GM18502 (cell line): Measurements from ENCODE around the gene ITPRIPL1.
"Not testable (repeated sequence)": the region's sequence is repeated elsewhere in the genome, so short reads cannot be mapped to it uniquely, and the experiment has no call there.

Experiments
- ATAC-seq: cut with Tn5 transposase; IDR thresholded peaks from one replicate; pipeline ENCODE4 v1.9.1; 2021; ENCODE audit warnings: mild to moderate bottlenecking; ENCODE audit not compliant: unreplicated experiment, poor library complexity

ITPRIPL1 gene, protein sequence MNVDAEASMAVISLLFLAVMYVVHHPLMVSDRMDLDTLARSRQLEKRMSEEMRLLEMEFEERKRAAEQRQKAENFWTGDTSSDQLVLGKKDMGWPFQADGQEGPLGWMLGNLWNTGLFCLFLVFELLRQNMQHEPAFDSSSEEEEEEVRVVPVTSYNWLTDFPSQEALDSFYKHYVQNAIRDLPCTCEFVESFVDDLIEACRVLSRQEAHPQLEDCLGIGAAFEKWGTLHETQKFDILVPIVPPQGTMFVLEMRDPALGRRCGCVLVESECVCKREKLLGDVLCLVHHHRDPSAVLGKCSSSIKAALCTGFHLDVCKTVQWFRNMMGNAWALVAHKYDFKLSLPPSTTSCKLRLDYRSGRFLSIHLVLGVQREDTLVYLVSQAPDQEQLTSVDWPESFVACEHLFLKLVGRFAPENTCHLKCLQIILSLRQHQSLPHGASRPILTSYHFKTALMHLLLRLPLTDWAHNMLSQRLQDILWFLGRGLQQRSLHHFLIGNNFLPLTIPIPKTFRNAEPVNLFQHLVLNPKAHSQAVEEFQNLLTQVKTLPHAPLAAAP

DNA sequence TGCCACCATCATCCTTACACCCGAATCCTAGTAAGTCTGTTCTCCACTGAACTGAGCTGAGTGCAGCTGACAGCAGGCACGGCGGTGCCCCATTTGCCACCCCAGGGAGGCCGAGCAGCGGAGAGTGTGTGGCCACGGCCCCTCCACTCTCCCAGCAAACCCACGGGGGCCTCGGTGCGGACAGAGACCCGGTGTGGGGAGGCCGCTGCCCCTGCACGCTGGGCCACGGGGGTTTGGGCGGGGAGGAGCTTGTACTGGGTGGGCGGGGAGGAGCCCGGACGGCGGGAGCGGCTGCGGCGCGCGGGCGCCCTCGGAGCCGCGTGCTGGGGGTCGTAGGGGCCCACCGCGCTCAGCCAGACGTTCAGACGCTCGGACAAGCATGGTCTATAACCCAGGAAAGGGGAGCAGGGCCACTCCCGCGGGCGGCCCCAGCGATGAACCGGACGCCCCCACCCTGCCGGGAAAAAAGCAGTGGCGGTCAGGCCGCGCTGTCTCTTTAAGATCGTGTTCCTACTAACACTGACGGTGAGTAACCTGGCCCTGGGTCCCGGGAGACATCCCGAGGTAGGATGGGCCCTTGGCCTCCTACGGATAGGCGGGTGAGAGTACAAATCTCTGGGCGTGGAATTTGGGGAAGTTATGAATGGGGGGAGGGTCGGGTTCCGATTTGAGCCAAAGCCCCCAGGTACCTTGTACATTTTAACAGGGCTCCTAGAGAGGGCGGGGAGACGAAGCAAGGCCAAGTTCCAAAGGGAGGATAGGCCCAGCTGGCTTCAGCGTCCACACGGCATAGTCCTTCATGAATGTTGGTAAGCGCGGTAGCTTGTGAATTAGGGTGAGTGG is at the start of gene ITPRIPL1:
Gene ITPRIPL1, plus strand, starts transcription at position 277 of the 843 bp plus-strand sequence. Its CDS starts 523 bp downstream, at position 800.
- ATAC-seq, result no peak

DNA sequence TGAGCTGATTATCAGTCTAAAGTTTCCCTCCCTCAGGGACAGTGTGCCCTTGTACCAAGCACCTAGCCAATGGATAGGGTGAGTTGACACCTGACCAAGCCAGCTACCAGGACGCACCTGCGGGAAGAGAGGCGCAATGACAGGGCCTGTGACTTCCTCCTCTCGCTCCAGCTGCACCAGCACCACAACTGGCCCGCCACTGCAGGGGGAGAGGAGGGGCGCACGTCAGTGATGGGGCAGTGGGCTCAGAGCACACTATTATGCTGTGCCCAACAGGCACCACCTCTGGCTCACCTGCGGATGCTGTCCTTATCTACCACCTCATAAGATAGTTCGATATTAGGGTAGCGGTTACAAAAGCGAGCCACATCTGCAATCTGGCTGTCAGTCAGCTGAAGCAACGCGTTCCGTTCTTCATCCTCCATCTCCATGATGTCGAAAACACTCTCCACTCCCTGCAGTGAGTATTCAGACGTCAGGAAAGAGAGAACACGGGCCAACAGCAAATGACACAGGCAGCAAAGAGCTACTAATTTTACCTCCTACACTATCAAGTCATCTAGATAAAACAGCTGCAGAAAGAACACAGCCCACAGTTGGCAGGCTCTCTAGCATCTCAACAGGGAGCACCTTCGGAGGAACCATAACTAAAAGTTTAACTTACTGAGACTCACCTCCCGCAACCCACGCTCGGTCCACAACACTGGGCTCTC is 48.2 kb upstream of the ITPRIPL1 start:
- ATAC-seq, result no peak

DNA sequence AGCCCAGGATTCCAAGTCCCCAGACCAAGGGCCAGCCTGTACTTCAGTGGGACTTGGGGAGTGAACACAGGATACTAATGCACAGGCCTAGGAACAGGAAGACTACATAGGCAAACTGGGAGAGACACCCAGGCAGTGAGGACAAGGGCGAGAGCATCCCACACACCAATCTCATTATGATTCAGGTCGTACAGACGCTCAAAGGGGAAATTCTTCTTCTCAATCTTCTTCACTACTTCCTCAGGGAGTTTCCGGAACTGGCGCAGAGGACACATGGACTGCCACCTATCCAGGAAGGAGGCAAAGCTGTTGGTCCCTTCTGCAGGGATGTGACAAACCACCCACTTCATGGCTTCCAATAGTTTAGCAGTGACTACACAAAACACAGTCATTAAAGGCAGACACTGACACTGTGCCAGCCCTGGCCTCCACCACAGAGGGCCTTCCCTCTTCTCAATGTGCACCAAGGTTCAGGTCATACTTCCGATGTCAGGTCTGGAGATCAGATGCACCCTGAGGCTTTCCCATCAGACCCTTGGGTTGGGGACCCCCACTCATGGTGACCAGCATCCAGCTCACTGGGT is 37.8 kb upstream of the ITPRIPL1 start:
- no peak for ATAC-seq

DNA sequence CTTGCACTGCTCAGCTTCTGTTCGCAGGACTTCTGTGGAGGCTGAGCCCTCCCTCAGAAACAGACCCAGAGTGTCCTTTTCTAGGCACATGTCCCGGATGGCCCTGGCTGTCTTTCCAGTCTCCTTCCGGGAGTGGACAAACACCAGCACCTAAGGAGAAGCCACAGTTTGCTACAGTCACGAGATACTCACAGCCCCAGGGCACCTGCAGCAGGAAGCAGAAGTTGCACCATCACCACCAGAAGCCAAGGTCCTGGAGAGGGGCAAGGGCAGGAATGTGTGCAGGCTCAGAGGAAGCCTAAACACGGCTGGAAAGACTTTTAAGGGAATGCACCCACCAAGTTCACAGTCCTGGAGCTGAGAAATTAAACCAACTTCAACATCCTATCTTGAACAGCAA is 33.4 kb upstream of the ITPRIPL1 start:
- no peak for ATAC-seq

DNA sequence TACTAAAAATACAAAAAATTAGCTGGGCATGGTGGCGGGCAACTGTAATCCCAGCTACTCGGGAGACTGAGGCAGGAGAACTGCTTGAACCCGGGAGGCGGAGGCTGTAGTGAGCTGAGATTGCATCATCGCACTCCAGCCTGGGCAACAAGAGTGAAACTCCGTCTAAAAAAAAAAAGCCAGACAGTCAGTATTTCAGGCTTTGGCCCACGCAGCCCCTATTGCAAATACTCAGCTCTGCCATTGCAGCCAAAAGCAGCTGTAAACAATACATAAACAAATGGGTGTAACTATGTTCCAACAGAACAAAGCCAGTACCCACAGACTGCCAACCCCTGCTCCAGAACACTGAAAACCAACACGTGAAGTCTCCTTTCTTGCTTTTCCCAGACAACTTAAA is 30.8 kb upstream of the ITPRIPL1 start:
- ATAC-seq, result not testable (repeated sequence)

DNA sequence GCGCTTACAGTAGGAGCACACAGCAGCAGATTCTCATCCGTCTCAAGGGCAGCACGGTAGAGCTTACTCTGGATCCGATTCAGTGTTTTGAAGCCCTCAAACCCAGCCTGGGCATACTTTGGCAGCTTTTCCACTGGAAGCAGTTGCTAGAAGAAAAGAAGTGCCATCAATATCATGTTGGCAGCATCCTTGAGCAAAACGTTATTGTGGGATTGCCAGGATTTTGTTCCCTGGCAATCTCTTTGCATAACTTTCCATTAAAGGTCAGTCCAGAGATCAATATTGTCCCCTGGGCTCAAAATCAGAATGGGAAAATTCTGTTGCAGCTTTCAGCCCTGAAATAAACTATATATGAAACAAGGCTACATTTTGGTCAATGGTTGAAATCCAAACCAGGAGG is 28.2 kb upstream of the ITPRIPL1 start:
- ATAC-seq, result no peak

DNA sequence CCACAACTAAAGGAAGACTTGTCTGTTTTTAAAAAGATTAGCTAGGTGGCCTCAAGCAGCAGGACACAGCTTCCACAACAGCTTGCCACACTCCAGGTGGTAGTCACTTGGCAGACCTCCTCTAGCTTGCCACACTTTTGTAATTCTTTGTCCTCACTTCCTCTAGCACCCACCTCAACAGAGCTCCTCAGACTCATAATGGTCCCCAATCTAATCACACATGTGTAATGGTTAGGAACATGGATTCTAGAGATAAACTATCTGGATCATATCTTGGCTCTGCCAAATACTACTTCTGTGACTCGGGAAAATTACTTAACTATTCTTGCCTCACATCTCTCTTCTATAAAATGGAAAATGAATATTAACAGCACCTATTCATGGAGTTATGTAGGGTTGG is 23.3 kb upstream of the ITPRIPL1 start:
- ATAC-seq, result no peak

DNA sequence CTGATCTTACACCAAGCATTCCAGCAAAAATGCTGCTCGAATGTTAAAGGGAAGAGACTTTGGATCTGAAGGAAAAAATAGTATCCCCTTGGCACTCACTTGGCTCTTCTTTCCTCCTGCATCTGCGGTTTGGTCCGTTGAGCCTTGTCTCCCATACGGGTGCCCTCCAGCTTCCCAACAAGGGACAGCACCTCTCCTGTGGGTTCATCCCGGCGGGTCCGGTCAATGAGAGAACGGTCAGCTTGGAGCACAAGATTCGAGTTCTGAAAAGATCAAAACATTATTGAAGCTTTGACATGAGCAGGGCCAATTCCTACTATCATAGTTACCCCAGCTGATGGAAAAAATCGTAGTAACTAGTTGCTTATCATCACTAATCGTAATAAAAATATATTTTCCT is 20.5 kb upstream of the ITPRIPL1 start:
- ATAC-seq, result no peak

DNA sequence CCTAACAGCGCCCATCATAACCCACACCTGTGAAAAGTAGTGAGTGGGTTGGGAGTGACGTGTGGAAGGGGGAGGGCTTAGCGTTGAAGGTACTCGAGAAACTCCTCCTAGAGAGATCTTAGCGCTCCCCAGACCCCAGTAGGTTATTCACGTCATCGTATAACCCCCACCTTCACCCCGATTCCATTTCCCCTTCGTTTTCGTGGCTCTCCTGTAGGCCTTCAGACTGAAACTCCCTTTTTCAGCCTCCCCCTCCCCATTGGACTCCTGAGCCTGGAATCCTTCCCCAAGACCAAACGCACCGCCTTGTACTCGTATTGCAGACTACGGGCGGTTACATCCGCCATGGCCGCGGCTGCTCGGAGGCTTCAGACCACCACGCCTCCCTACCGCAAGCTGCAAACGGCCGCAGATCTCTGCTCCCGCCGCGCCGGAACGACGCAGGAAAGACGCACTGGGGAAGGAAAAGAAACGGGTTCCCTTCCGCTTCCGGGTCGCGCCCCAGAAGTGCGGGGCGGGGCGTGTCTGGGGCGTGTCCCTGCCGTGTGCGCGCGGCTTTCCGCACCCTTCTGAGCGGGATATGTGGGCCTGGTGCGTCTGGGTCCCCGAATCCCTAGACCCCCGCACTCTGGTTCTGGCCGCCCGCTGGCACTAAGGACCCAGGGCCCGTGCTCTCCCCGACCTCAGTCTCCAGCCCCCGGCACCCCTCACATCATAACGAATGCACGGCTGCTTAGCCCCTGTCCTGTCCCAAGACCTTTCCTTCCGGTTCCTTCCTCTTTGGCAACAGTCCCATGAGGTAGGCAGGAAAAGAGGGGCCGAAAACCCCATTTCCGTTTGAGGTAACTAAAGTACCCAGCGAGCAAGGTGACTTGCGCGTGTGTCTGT is 19.8 kb upstream of the ITPRIPL1 start, which contains the start of gene SNRNP200:
Gene SNRNP200, minus strand, starts transcription at position 456 of the 888 bp plus-strand sequence. Its CDS starts 109 bp downstream, at position 347.
- ATAC-seq, result peak; percentile 94

DNA sequence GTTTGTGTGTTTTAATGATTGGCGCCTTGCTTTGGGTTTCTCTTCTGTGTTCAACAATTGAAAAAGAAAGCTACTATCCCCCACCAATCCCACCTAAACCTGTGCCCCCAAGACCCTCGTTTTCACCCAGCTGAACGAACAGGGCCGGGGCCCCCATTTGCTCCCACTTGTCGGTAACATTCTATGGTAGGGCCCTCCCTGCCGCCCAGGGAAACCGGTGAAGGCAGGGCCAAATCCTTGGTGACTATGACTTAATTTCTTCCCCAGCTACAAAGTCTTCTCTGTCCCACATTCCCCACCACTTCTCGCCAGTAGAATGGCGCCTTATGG is 19.2 kb upstream of the ITPRIPL1 start:
- ATAC-seq, result no peak

DNA sequence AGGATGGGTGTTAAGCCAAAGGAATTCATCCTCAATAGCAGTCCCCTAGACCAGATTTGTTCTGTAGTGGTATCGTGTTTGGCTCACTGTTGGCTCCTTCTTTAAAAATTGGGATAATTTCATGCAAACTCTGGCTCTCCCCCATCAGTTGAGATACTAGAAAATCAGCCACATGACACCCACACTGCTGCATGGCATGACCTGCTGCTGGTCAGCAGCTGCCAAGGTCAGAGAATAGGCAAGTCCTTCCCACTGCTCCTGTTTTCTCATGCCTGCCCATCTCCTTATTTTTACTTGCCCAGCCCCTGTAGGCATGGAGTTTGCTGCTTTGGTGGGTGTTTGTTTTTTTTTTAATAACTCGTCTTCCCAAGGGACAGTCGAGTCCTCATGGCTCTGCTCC is 18.7 kb upstream of the ITPRIPL1 start:
- no peak for ATAC-seq

DNA sequence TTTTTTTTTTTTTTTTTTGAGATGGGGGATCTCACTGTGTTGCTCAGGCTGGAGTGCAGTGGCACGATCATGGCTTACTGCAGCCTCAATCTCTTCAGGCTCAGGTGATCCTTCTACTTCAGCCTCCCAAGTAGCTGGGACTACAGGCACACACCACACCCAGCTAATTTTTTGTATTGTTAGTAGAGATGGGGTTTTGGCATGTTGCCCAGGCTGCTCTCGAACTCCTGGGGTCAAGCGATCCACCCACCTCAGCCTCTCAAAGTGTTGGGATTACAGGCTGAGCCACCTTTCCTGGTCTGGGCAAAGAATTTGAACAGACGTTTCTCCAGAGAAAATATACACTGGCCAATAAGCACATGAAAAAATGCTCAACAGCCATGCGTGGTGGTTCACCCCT is 16.9 kb upstream of the ITPRIPL1 start:
- no peak for ATAC-seq

DNA sequence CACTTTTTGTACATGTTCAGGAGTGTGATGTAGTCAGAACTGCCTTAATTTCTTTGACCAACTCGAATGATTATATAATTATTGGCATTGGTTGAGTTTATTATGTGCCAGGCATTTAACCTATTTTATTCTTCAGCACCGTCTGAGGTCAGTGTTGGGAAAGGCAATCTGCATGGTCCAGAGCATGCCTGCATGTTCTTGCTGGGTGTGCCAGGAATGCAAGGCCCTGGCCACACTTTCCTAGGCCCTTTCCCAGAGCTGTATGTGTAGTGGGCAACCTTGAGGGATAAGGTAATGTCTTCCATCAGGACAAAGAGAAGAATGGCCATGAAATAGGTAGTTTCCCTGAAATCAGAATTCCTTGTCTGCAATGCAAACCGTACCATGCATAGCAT is 10.1 kb upstream of the ITPRIPL1 start:
- no peak for ATAC-seq

DNA sequence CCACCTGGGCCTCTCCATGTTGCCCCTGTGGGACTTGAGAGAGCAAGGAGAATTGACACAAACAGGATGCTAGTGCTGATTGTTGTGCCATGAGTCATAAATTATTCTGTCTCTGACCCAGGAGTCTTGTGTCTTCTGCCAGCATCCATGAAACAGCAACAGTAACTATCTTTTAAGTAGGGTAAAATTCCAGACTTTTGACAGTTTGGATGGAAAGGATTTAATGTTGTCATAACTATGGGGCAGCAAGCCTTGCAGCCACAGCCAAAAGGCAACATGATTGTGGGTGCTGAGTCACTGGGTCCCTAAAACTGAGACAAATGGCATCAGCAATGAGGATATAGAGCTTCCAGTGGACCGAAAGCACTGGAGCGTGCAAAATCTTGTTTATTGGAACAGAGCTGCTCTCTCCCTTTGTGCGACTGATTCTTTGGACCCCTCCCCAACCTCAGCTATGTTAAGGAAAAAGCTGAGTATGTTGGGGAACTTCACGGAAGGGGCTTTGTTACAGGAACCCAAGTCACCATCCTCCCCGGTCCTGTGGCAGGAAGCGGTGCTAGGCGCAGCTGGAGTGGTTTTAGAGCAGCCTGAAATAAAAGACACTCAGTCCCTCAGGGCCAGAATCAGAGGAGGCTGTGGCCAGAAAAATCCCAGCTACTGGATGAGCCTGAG is 9.6 kb upstream of the ITPRIPL1 start:
- ATAC-seq, result no peak

DNA sequence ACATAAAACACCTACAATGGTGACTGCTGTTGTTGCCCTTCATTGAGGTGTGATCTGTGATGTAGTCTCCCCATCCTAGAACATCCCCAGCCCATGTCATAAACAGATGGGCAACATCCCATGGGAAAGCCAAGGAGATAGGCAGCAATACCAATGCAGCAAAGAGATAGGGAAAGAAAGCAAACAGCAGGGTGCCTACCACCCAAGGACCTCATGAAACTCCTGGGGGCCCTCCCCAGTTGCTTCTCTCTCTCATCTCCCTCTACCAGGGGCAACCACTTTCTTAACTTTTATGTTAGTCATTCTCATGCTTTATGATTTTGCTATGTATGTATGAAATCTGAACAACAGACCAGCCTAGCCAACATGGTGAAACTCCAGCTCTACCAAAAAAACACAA is 8.1 kb upstream of the ITPRIPL1 start:
- no peak for ATAC-seq

DNA sequence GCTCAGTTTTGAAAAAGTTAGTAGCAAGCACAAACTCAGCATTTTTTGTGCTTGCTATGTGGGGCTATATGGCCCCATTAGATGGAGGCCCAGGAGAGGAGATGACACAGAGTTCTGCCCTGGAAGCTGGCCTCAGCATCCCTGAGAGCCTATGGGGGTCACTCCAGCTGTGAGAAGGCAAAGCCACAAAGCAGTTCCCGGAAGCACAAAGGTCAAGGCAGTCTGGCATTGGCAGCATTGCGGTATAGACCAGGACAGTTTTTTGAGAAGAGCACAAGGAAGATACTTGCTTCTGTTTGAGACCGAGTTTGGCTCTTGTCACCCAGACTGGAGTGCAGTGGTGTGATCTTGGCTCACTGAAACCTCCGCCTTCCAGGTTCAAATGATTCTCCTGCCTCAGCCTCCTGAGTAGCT is 7.5 kb upstream of the ITPRIPL1 start:
- no peak for ATAC-seq

DNA sequence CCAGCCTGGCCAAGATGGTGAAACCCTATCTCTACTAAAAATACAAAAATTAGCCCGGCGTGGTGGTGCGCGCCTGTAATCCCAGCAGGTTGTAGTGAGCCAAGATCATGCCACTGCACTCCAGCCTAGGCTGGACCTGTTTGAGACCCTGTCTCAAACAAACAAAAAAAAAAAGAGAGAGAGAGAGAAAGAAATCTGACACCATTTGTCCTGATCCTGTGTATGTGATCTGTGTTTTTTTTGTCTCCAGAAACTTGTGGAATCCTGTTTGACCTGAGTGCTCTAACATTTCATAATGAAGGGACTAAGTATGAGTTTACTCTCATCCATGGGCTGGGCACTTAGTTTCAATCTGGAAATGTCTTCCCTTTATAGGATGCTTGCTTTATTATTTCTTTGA is 6.4 kb upstream of the ITPRIPL1 start:
- ATAC-seq, result no peak

DNA sequence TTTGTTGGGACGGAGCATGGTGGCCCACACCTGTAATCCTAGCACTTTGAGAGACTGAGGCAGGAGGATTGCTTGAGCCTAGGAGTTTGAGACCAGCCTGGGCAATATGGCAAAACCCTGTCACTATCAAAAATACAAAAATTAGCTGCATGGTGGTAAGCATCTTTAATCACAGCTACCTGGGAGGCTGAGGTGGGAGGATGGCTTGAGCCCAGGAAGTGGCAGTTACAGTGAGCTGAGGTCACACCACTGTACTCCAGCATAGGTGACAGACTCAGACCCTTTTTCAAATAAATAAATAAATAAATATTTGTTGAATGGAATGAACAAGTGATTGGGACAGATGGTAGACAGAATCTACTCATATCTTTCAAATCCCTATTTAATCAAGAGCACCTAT is 5.7 kb upstream of the ITPRIPL1 start:
- ATAC-seq, result no peak

DNA sequence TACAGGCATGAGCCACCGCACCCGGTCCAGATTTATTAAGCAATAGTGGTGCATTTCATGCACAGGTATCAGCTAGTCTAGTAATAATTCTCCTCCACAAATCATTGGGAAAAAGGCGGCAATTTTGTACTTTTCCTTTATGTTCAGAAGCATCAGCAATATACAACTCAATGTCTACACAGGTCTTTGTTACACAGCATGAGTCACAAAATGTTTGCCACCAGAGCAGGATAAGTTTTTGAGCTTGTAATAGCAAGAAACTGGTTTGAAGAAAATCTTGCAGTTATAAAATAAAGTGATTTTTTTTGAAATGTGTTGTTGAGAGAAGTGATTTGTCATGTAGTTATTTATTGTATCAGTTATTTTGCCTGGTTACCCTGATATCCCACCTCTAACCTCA is 4.8 kb upstream of the ITPRIPL1 start:
- no peak for ATAC-seq
